ENCODE results near the gene EXOC3. TPM values are rescaled to one million over a fixed set of nuclear protein-coding genes. Genes with fewer than 3 reads are reported as not detected.

The EXOC3 gene
- total RNA-seq, 1 experiment from 2014 or later: 155 TPM

DNA sequence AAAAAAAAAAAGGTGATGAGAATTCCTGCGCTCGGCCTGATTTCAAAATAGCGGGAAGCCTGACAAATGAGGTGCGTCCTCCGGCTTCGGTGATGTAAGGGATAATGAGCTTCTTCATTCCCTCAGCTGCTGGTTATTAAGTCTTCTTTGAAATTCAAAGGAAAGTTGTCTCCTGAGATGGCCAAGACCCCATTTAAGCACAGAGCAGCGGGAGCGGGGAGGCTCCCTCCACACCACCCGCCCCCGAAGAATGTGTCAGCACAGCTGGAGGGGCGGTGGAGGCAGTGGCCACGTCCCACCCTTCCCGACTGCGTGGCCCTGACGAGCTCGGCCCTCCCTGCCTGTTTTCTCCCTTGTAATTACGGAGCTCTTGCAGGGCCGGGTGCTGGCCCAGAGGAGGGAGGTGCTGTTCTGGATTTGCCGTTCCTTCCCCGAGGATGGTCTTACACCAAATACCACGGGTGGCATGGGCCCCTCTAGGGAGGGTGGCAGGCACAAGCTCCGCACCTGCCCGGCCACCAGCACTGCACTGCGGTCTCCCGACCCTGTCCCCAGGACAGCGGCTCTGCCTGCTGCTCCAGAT is 50.2 kb downstream of the EXOC3 start:
- POLR2A ChIA-PET (ENCODE audit: unreplicated experiment): no interaction called here
- BruUV-seq (replicated peaks): no TSS peak

GRCh38 chr5:493758-494157 is 50.8 kb downstream of the EXOC3 start:
- H3K27ac ChIP-seq: no peak overlapping the region
- no peak for TF ChIP-seq EZH2 (IDR thresholded peaks at IDR 0.05; ENCODE audit: low read depth)
- TF ChIP-seq CTCF (conservative IDR thresholded peaks at IDR 0.05): no peak
- no peak overlapping the region for H3K4me3 ChIP-seq
- H3K9me3 ChIP-seq (ENCODE audit: insufficient read depth, low read depth): no peaks in the 10 kb centered on the region
- intact Hi-C loops (cut with micrococcal nuclease; ENCODE audit: unreplicated experiment): no loop called here
- no peak overlapping the region for H3K4me2 ChIP-seq
- peaks cover 77% of the 10 kb centered on the region for H3K27me3 ChIP-seq (ENCODE audit: insufficient read depth, low read depth)
- H3K36me3 ChIP-seq (ENCODE audit: low read depth): no peaks in the 10 kb centered on the region
- H3K79me2 ChIP-seq (ENCODE audit: low read depth): no peaks in the 10 kb centered on the region
- ChIA-PET POLR2A (ENCODE audit: unreplicated experiment) (no interaction called here), CTCF (no interaction called here)
- no peak overlapping the region for H2AFZ ChIP-seq
- no peaks in the 10 kb centered on the region for H3K4me1 ChIP-seq (replicated peaks; ENCODE audit: insufficient read depth)
- no peak for DNase-seq
- no peaks in the 10 kb centered on the region for H3K9me2 ChIP-seq (ENCODE audit: insufficient read depth)
- BruUV-seq (replicated peaks): no TSS peak
- no peaks in the 10 kb centered on the region; the same call in 1 of the 2 replicates for H4K20me1 ChIP-seq (ENCODE audit: insufficient read depth)
- no peaks in the 10 kb centered on the region for H3F3A ChIP-seq (ENCODE audit: insufficient read depth, low read depth)

More for the DNA sequence above, 50.2 kb downstream of the EXOC3 start:
- Histone ChIP-seq H3K4me1 (replicated peaks; ENCODE audit: insufficient read depth) (no peaks in the 10 kb centered on the region), H3K27me3 (ENCODE audit: insufficient read depth, low read depth) (peaks cover 71% of the 10 kb centered on the region), H3K9me2 (ENCODE audit: insufficient read depth) (no peaks in the 10 kb centered on the region), H3K4me2 (no peak overlapping the region), H3F3A (ENCODE audit: insufficient read depth, low read depth) (no peaks in the 10 kb centered on the region), H4K20me1 (ENCODE audit: insufficient read depth) (no peaks in the 10 kb centered on the region; the same call in 1 of the 2 replicates), H3K9me3 (ENCODE audit: insufficient read depth, low read depth) (no peaks in the 10 kb centered on the region), H3K79me2 (ENCODE audit: low read depth) (no peaks in the 10 kb centered on the region), H3K4me3 (no peak overlapping the region), H3K36me3 (ENCODE audit: low read depth) (no peaks in the 10 kb centered on the region), H2AFZ (no peak overlapping the region), H3K27ac (no peak overlapping the region)
- no peak for DNase-seq
- intact Hi-C loops (cut with micrococcal nuclease; ENCODE audit: unreplicated experiment): no loop called here
- TF ChIP-seq EZH2 (IDR thresholded peaks at IDR 0.05; ENCODE audit: low read depth) (no peak; the same call in 1 of the 2 replicates), CTCF (conservative IDR thresholded peaks at IDR 0.05) (no peak)
- CTCF ChIA-PET: no interaction called here

DNA sequence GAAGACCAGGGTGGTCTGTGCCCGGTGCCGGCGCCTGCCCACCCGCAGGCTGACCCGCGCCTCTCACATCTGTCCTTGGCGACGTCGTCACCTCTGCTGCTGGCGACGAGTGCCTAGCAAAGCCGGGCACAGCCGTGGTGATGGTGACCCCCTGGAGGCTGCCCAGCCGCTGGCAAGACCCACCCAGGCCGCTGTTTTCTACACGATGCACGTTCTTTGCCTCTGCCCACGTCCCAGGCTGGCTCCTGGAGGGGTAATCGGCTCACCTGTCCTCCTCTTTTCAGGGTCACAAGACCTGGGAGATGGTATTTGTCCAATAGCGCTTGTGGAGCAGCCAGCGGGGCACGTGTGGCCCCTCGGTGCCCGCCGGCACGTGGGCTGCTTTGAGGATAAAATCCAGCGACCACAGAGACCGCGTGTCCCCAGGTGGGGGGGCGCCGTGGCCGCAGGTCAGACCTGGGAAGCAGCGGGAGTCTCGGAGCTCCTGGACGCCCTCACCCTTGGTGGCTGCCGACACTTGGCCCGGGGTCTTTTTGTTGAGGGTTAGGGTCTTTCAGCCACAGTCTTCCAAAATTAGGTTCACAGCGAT is 51.8 kb downstream of the EXOC3 start:
- Histone ChIP-seq H2AFZ (no peak overlapping the region), H3K27ac (no peak overlapping the region), H3K9me3 (ENCODE audit: insufficient read depth, low read depth) (no peaks in the 10 kb centered on the region), H3K79me2 (ENCODE audit: low read depth) (no peaks in the 10 kb centered on the region), H3K4me2 (no peak overlapping the region), H3K4me3 (no peak overlapping the region), H3K4me1 (replicated peaks; ENCODE audit: insufficient read depth) (no peaks in the 10 kb centered on the region), H3K27me3 (ENCODE audit: insufficient read depth, low read depth) (peaks cover 87% of the 10 kb centered on the region), H3K36me3 (ENCODE audit: low read depth) (no peaks in the 10 kb centered on the region), H3F3A (ENCODE audit: insufficient read depth, low read depth) (no peaks in the 10 kb centered on the region), H3K9me2 (ENCODE audit: insufficient read depth) (no peaks in the 10 kb centered on the region), H4K20me1 (ENCODE audit: insufficient read depth) (no peaks in the 10 kb centered on the region; the same call in 1 of the 2 replicates)
- ChIA-PET POLR2A (ENCODE audit: unreplicated experiment) (no interaction called here), CTCF (interaction anchor here (0.6 kb wide), 1 partner anchor 21 kb away, joined by 4 read pairs; no protein-coding TSS in a partner anchor)
- intact Hi-C loops (cut with micrococcal nuclease; ENCODE audit: unreplicated experiment): no loop called here
- no TSS peak for BruUV-seq (replicated peaks)
- DNase-seq: no peak
- TF ChIP-seq CTCF (conservative IDR thresholded peaks at IDR 0.05) (no peak), EZH2 (IDR thresholded peaks at IDR 0.05; ENCODE audit: low read depth) (no peak)

All from PC-9 (cell line).